Measurements from ENCODE around the gene BTD. TPM values are rescaled to one million over a fixed set of nuclear protein-coding genes. Genes with fewer than 3 reads are reported as not detected.

Gene BTD
- total RNA-seq, 1 donor from 2014 or later = 12.7 TPM

DNA sequence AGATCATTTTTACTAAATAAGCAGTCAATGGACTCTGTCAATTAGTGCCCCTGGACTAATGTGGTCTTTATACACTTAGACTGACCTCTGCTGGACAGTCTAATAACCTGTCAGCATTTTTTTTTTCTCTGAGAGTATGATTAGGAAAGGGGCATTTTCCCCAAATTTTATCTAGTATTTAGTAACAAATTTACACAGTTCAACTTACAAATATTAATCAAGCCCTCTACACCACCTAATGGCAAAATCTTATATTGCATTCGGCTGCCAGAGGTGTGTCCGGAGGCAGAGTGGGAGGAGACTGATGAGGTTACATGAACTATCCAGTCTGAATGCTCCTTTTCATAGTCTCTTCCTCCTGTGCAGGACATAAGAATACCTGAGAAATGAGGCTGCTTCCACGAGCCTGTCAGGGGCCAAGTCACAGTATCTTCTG, 44.0 kb upstream of the BTD start:
- H3K4me3 Mint-ChIP-seq (ENCODE audit: unreplicated experiment) = no peak overlapping the region
- no peaks in the 10 kb centered on the region for H3K4me1 Mint-ChIP-seq (ENCODE audit: low read depth, unreplicated experiment)
- H3K9me3 Mint-ChIP-seq (ENCODE audit: unreplicated experiment) = no peaks in the 10 kb centered on the region
- no peak overlapping the region for H3K27ac Mint-ChIP-seq (ENCODE audit: unreplicated experiment)
- DNase-seq = no peak
- TF ChIP-seq, protein P1, sequence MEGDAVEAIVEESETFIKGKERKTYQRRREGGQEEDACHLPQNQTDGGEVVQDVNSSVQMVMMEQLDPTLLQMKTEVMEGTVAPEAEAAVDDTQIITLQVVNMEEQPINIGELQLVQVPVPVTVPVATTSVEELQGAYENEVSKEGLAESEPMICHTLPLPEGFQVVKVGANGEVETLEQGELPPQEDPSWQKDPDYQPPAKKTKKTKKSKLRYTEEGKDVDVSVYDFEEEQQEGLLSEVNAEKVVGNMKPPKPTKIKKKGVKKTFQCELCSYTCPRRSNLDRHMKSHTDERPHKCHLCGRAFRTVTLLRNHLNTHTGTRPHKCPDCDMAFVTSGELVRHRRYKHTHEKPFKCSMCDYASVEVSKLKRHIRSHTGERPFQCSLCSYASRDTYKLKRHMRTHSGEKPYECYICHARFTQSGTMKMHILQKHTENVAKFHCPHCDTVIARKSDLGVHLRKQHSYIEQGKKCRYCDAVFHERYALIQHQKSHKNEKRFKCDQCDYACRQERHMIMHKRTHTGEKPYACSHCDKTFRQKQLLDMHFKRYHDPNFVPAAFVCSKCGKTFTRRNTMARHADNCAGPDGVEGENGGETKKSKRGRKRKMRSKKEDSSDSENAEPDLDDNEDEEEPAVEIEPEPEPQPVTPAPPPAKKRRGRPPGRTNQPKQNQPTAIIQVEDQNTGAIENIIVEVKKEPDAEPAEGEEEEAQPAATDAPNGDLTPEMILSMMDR (IDR thresholded peaks at IDR 0.05; ENCODE audit: partially characterized antibody, unreplicated experiment) = peak; percentile 82
- no peaks in the 10 kb centered on the region for H3K36me3 Mint-ChIP-seq (ENCODE audit: unreplicated experiment)
- H3K27me3 Mint-ChIP-seq (ENCODE audit: unreplicated experiment) = peaks cover 4% of the 10 kb centered on the region

DNA sequence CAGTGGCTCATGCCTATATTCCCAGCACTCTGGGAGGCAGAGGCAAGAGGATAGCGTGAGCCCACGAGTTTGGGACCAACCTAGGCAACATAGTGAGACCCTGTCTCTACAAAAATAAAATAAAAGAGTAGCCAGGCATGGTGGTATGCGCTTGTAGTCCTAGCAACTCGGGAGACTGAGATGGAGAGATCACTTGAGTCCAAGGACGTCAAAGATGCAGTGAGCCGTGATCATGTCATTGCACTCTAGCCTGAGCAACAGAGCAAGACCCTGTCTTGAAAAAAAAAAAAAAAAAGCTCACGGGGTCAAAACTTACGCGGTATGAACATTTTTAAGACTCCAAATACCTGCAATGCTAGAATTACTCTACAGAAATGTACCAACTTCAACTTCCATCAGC, 43.0 kb upstream of the BTD start:
- Mint-ChIP-seq H3K4me3 (ENCODE audit: unreplicated experiment) (no peak overlapping the region), H3K36me3 (ENCODE audit: unreplicated experiment) (no peaks in the 10 kb centered on the region), H3K9me3 (ENCODE audit: unreplicated experiment) (no peaks in the 10 kb centered on the region), H3K27me3 (ENCODE audit: unreplicated experiment) (peaks cover 4% of the 10 kb centered on the region), H3K27ac (ENCODE audit: unreplicated experiment) (no peak overlapping the region), H3K4me1 (ENCODE audit: low read depth, unreplicated experiment) (no peaks in the 10 kb centered on the region)
- DNase-seq = no peak
- TF ChIP-seq, protein P1 (IDR thresholded peaks at IDR 0.05; ENCODE audit: partially characterized antibody, unreplicated experiment) = no peak

DNA sequence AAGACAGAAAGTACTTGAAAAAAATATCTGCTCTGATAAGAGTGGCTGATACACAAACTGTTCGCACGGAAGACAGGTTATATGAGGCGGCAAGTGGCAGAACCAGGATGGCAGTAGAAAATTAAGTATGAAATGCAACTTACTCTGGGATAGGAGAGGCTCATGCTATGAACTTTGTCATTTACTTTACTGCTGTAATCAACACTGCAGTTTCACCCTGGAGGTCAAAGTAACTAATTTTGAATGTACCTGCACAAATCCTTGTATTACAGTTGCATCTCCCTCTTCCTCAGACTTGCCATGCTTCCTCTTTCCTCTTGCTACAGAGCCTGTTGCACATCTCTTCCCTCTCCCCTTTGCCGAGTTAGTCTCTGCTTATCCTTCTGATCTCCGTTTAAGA, 39.0 kb upstream of the BTD start:
- Mint-ChIP-seq H3K4me1 (ENCODE audit: low read depth, unreplicated experiment) (no peaks in the 10 kb centered on the region), H3K27ac (ENCODE audit: unreplicated experiment) (no peak overlapping the region), H3K4me3 (ENCODE audit: unreplicated experiment) (no peak overlapping the region), H3K36me3 (ENCODE audit: unreplicated experiment) (no peaks in the 10 kb centered on the region), H3K27me3 (ENCODE audit: unreplicated experiment) (no peaks in the 10 kb centered on the region), H3K9me3 (ENCODE audit: unreplicated experiment) (peaks cover 1% of the 10 kb centered on the region)
- TF ChIP-seq, protein P1 (IDR thresholded peaks at IDR 0.05; ENCODE audit: partially characterized antibody, unreplicated experiment) = no peak
- no peak for DNase-seq

DNA sequence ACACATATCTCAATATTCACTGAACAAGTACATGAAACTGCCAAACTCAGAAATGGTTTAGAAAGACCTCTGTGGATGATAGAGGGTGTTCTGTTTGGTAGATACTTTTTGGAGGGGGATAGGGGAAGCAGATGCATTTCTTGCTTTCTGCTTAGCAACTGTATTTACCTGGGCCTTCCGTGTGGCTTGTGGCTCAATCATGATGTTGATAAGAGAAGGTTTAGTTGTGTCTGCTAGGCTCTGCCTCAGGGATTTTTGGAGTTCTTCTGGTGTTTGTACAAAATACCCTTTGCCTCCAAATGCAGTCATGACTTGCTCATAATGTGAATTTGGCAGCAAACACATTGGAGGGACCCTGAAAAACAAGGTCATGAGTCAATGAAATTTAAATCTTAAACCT, 38.4 kb upstream of the BTD start:
- Mint-ChIP-seq H3K36me3 (ENCODE audit: unreplicated experiment) (no peaks in the 10 kb centered on the region), H3K27me3 (ENCODE audit: unreplicated experiment) (no peaks in the 10 kb centered on the region), H3K9me3 (ENCODE audit: unreplicated experiment) (peaks cover 1% of the 10 kb centered on the region), H3K27ac (ENCODE audit: unreplicated experiment) (no peak overlapping the region), H3K4me3 (ENCODE audit: unreplicated experiment) (no peak overlapping the region), H3K4me1 (ENCODE audit: low read depth, unreplicated experiment) (no peaks in the 10 kb centered on the region)
- TF ChIP-seq, protein P1 (IDR thresholded peaks at IDR 0.05; ENCODE audit: partially characterized antibody, unreplicated experiment) = no peak
- DNase-seq = no peak

DNA sequence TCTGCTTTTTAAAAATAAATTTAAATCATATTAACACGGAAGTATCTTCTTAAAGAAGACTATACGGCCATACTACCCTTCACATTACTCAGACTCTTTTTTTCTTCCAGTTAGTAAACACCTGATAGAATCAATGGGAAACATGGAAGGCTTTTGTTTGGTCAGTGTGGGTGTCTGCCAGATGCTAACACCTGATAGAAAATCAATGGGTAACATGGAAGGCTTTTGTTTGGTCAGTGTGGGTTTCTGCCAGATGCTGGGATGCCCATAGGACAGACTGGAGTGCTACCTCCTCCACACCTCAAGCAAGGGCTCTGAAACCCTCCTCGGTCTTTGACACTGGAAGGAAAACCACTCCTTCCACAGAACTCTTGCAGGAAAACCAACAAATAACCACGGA, 29.4 kb upstream of the BTD start:
- H3K36me3 Mint-ChIP-seq (ENCODE audit: unreplicated experiment) = no peaks in the 10 kb centered on the region
- H3K4me3 Mint-ChIP-seq (ENCODE audit: unreplicated experiment) = no peak overlapping the region
- H3K4me1 Mint-ChIP-seq (ENCODE audit: low read depth, unreplicated experiment) = no peaks in the 10 kb centered on the region
- H3K9me3 Mint-ChIP-seq (ENCODE audit: unreplicated experiment) = peaks cover 2% of the 10 kb centered on the region
- no peaks in the 10 kb centered on the region for H3K27me3 Mint-ChIP-seq (ENCODE audit: unreplicated experiment)
- DNase-seq = no peak
- no peak overlapping the region for H3K27ac Mint-ChIP-seq (ENCODE audit: unreplicated experiment)
- TF ChIP-seq, protein P1 (IDR thresholded peaks at IDR 0.05; ENCODE audit: partially characterized antibody, unreplicated experiment) = no peak
